Adrenal gland (tissue), 5 donors: Measurements from ENCODE around the gene GJB5.

Experiments used
- POLR2A ChIP-seq, 2 donors: fragments of 450-650 bp; IDR thresholded peaks; one replicate each; pipeline ENCODE4 v1.6.1; 2017; ENCODE audit warnings: antibody characterized with exemption in 2 of 2, mild to moderate bottlenecking in 2 of 2, moderate library complexity in 1 of 2
- TF ChIP-seq, protein P1 (sequence below), 6 experiments: fragments of 450-650 bp in 4 of 6; fragments of 200-600 bp in 2 of 6; sonication (generic) in 1 of 6; IDR thresholded peaks; 1 replicate in 5 of 6; 2 replicates in 1 of 6; pipeline versions ENCODE4 v1.5.1 to v1.8.0; 2016 to 2021; ENCODE audit warnings: antibody characterized with exemption in 6 of 6, mild to moderate bottlenecking in 2 of 6, moderate library complexity in 1 of 6
- donor health status: DM: no; HTN: no; CAD: no.

DNA sequence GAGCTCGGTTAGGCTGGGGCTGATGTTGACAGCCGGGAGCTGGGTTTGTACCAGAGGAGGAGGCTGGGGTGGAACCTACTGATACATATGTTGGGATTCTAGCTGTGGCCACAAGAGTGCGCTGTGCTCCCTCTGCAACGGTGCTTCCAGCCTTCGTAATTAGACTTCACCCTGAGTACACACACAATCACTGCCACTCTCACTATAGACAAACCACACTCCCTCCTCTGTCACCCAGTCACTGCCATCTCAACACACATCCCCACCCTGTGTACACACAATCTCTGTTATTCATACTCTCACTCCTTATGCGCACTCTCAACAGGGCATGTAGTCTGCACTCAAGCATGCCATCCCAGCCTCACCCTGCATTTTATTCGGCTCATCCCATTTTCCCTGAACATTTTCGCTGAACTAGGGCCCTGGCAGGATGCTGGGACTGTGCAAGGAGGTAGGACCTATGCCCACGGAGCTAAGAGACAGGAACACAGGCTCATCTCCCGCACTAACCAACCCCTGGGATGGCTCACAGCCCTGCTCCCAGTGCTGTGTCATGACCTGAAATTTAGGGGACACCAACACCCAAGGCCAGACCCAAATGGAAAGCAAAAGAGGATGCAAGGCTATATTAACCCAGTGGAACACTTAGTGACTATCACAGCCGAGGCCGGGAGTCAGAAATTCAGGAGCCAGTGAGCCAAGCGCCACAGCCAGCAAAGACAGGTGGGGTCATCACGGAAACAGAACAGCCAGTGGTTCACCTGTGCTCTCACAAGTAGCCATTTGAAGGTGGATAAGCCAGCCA is 31.9 kb downstream of the GJB5 start:
- TF ChIP-seq POLR2A (IDR thresholded peaks at IDR 0.05) = no peak
- TF ChIP-seq, protein P1, sequence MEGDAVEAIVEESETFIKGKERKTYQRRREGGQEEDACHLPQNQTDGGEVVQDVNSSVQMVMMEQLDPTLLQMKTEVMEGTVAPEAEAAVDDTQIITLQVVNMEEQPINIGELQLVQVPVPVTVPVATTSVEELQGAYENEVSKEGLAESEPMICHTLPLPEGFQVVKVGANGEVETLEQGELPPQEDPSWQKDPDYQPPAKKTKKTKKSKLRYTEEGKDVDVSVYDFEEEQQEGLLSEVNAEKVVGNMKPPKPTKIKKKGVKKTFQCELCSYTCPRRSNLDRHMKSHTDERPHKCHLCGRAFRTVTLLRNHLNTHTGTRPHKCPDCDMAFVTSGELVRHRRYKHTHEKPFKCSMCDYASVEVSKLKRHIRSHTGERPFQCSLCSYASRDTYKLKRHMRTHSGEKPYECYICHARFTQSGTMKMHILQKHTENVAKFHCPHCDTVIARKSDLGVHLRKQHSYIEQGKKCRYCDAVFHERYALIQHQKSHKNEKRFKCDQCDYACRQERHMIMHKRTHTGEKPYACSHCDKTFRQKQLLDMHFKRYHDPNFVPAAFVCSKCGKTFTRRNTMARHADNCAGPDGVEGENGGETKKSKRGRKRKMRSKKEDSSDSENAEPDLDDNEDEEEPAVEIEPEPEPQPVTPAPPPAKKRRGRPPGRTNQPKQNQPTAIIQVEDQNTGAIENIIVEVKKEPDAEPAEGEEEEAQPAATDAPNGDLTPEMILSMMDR (IDR thresholded peaks at IDR 0.05) = peak; percentile 72 to 92 (median 89)
